ENCODE results near the gene GALNT14. TPM values are rescaled to one million over a fixed set of nuclear protein-coding genes. Genes with fewer than 3 reads are reported as not detected.

Gene GALNT14
- total RNA-seq, 1 experiment from 2014 or later: 5.9 TPM

- DNase-seq (ENCODE audit: low read depth, low spot score): no peak
- in situ Hi-C loops (cut with HindIII; ENCODE audit: low pct_unique_long_range_greater_than_20kb, low sequenced_read_pairs): no loop called here
These were observed 160.2 kb downstream of the GALNT14 start for GRCh38 chr2:30978044-30978443.

DNA sequence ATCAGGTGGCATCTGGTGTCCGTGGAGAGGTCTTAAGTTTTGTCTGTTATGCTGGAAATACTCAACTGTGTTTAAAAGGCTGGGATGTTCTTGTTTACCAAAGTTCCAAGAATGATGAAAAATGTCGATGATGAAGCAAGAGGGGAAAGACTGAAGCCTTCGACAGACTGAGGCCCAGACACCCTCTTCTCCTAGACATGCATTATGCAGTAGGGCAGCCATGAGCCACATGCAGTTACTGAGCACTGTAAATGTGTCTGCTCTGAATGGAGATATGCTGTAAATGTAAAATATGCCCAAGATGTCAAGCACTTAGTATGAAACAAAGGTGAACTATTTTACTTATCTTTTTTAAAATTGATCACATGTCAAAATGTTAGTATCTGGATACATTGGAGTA lies 163.1 kb downstream of the GALNT14 start:
- DNase-seq (ENCODE audit: low read depth, low spot score): no peak
- in situ Hi-C loops (cut with HindIII; ENCODE audit: low pct_unique_long_range_greater_than_20kb, low sequenced_read_pairs): no loop called here

DNA sequence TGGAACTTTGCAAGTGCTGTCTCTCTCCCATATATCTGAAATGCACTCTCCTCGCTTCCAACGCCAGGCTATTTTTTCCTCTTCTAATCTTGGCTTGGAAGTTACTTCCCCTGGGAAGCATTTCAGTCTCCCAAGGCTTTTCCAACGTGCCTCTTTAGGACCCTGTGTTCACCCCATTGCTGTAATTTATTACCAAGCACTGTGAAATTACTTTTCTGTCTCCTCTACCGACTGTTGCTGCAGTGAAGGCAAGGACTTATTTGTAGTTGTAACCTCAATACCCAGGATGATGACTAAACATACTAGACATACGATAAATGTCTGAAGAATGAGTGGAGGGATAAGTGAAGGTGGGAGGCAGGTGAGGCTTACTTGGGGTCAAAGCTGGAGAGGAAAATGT lies 163.7 kb downstream of the GALNT14 start:
- in situ Hi-C loops (cut with HindIII; ENCODE audit: low pct_unique_long_range_greater_than_20kb, low sequenced_read_pairs): no loop called here
- no peak for DNase-seq (ENCODE audit: low read depth, low spot score)

GRCh38 chr2:30974092-30974491 lies 164.1 kb downstream of the GALNT14 start:
- in situ Hi-C loops (cut with HindIII; ENCODE audit: low pct_unique_long_range_greater_than_20kb, low sequenced_read_pairs): no loop called here
- no peak for DNase-seq (ENCODE audit: low read depth, low spot score)

- DNase-seq (ENCODE audit: low read depth, low spot score): no peak
- in situ Hi-C loops (cut with HindIII; ENCODE audit: low pct_unique_long_range_greater_than_20kb, low sequenced_read_pairs): no loop called here
These were observed 166.8 kb downstream of the GALNT14 start for GRCh38 chr2:30971231-30972025.

GRCh38 chr2:30968660-30969397 lies 169.4 kb downstream of the GALNT14 start:
- in situ Hi-C loops (cut with HindIII; ENCODE audit: low pct_unique_long_range_greater_than_20kb, low sequenced_read_pairs): no loop called here
- no peak for DNase-seq (ENCODE audit: low read depth, low spot score)

DNA sequence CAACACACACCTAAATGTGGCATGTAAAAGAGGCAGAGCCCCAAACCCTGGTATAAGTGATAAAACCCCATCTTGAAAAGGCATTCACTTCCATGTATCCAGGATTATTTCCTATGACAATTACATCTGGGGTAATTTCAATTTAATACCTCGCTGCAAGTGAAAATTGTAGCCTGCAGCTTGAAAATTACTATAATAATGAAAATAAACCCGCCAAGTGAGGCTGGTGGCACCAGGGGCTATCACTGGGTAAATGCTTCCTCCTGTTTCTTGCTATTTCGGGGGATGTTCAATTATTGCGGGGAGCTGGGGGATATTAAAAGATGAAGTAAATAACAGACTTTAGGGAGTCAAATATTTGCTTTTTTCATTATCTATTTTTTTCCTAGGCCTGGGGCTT lies 171.5 kb downstream of the GALNT14 start:
- in situ Hi-C loops (cut with HindIII; ENCODE audit: low pct_unique_long_range_greater_than_20kb, low sequenced_read_pairs): no loop called here
- DNase-seq (ENCODE audit: low read depth, low spot score): no peak

DNA sequence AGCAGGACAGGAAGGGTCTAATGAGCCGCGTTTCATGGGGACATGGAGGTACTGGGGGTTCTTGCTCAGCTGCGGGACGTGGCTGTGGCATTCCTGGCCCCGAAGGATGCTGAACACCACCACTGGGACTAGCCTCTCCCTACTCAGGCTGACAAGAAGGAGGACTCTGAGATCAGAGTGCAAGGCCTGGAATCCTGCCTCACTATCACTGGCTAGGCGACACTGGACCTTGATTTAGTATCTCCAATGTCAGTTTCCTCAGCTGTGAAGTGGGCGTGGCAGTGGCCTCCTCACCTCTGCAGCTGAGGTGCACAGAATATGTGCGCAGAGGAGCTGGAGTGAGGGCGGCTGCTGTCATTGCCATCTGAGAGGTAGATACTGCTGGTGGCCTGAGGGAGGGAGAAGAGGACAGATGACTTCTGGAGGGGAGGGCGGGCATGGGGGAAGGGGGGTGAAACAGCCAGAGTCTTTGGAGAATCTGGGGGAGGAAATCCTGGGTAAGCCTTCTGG lies 173.2 kb downstream of the GALNT14 start:
- DNase-seq (ENCODE audit: low read depth, low spot score): no peak
- in situ Hi-C loops (cut with HindIII; ENCODE audit: low pct_unique_long_range_greater_than_20kb, low sequenced_read_pairs): no loop called here

- DNase-seq (ENCODE audit: low read depth, low spot score): no peak
- in situ Hi-C loops (cut with HindIII; ENCODE audit: low pct_unique_long_range_greater_than_20kb, low sequenced_read_pairs): no loop called here
These were observed 173.8 kb downstream of the GALNT14 start for GRCh38 chr2:30964334-30965005.

GRCh38 chr2:30963184-30963583 lies 175.1 kb downstream of the GALNT14 start:
- in situ Hi-C loops (cut with HindIII; ENCODE audit: low pct_unique_long_range_greater_than_20kb, low sequenced_read_pairs): no loop called here
- DNase-seq (ENCODE audit: low read depth, low spot score): no peak

- in situ Hi-C loops (cut with HindIII; ENCODE audit: low pct_unique_long_range_greater_than_20kb, low sequenced_read_pairs): no loop called here
- DNase-seq (ENCODE audit: low read depth, low spot score): no peak
These were observed 178.0 kb downstream of the GALNT14 start for GRCh38 chr2:30960213-30960612.

- DNase-seq (ENCODE audit: low read depth, low spot score): no peak
- in situ Hi-C loops (cut with HindIII; ENCODE audit: low pct_unique_long_range_greater_than_20kb, low sequenced_read_pairs): no loop called here
These were observed 178.6 kb downstream of the GALNT14 start for GRCh38 chr2:30959653-30960052.

DNA sequence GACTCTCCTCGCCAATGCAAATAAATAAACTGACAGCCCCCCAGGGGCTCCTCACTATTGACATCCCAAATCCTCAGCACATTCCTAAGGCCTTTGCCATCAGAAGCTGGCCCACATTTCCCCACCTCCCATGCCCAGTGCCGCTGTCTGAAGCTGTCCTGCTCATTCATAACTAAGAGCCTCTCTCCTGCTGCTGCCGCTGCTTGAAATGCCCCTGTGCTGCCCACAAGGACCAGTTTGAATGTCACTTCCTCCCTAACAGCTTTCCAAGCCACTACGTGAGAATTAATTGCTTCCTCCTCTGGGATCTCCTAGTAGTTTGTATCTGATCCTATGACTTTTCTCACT lies 179.3 kb downstream of the GALNT14 start:
- DNase-seq (ENCODE audit: low read depth, low spot score): no peak
- in situ Hi-C loops (cut with HindIII; ENCODE audit: low pct_unique_long_range_greater_than_20kb, low sequenced_read_pairs): no loop called here

DNA sequence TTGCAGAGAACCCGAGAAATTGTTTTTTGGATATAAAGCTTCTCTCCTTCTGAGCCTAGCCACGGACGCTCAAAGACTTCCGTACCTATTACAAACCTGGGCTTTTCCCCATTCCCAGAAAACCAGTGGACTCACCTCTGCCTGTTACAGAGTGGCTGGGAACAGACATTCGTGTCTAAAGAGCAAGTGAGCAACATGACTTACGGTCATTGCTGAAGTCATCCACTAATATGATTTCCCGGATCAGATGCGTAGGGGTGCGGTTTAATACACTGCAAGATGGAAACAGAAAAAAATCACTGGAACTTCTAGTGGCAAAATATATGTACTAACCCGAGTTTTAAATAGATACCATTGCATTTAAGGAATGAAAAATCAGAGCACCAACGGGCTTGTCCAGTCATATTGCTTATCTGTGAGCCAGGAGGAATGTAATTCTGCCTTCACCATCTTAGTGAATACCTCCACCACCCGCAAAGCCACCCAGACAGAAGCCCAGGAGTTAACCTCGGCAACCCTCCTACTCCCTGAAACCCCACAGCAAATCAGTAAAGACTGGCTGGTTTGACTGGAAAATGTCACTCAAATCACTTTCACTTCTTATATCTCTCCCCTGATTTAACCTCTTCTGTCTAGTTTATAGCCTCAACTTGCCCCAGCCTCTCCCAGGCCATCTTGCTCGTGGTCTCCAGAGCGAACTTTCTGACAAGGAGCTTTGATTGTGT lies 179.9 kb downstream of the GALNT14 start:
- in situ Hi-C loops (cut with HindIII; ENCODE audit: low pct_unique_long_range_greater_than_20kb, low sequenced_read_pairs): no loop called here
- no peak for DNase-seq (ENCODE audit: low read depth, low spot score)

DNA sequence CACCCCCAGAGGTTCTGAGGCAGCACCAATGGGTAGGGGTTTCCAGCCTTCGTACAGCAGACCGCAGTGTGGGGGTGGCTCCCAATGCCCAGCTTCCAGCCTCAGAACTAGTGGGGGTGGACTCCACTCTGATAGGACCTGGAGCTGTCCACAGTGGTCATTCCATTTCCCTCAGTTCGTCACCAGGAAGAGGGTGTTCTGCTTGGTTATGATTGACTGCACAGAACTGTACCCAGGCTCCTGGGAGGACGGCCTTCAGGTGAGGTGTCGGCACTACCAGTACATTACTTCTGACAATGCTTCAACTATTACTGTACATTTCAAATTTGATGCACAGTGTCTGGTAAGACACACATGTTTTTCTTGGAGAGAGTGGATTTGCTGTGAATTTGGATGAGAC lies 180.6 kb downstream of the GALNT14 start:
- in situ Hi-C loops (cut with HindIII; ENCODE audit: low pct_unique_long_range_greater_than_20kb, low sequenced_read_pairs): no loop called here
- DNase-seq (ENCODE audit: low read depth, low spot score): no peak

- in situ Hi-C loops (cut with HindIII; ENCODE audit: low pct_unique_long_range_greater_than_20kb, low sequenced_read_pairs): no loop called here
- no peak for DNase-seq (ENCODE audit: low read depth, low spot score)
These were observed 181.2 kb downstream of the GALNT14 start for GRCh38 chr2:30956995-30957394.

DNA sequence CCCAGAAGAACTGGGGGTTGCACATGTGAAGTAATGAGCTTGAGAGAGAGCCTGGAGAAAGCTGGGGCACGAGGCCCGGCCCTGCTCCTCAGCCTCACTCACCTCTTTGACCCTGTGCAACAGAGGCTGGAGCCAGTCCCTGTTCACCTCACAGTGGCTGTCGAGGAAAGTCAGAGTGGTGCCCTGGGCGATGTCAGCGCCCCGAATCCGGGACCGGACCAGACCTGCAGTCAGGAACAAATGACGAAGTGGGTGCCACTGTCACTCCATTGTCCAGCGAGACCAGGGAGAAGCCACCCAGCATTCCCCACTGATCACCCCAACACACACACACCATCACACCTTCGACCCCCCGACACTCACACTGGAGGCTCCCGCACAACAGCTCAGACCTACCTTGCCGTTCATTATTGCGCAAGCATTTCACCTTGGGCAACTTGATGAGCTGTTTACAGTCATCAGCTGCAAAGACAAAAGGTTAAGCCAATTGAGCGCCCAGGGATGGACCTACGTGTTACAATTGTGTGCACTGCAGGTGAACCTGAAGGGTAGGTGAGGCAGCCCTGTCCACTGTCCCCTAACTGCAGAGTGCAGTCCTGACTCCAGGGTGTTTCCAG lies 182.6 kb downstream of the GALNT14 start:
- no peak for DNase-seq (ENCODE audit: low read depth, low spot score)
- in situ Hi-C loops (cut with HindIII; ENCODE audit: low pct_unique_long_range_greater_than_20kb, low sequenced_read_pairs): no loop called here
